ENCODE results near the gene UGT1A5. TPM values are rescaled to one million over a fixed set of nuclear protein-coding genes. Genes with fewer than 3 reads are reported as not detected.

Gene UGT1A5
- total and polyA plus RNA-seq, 10 of the 15 experiments (the other 5 are each of a cell fraction or from before 2014, with no cell fraction given), result not detected

DNA sequence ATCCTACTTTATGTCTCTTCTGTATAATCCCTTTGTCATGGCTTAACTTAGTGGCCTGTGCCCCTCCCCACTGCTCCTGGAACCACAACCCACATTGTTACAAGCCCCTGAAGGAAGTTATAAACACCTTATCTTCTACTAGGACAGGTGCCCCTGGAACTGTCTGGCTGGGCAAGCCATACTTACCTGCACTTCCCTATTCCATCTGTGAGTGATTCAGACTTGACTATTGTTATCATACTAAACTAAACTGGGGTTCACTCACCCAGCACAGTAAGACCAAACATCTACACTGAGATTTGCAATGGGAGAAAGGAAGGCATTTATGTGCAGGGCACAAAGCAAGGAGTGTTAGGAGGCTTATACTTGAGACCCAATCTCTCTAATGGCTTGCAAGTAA is 23.7 kb upstream of the UGT1A5 start (continued):
- TF ChIP-seq, protein P1, sequence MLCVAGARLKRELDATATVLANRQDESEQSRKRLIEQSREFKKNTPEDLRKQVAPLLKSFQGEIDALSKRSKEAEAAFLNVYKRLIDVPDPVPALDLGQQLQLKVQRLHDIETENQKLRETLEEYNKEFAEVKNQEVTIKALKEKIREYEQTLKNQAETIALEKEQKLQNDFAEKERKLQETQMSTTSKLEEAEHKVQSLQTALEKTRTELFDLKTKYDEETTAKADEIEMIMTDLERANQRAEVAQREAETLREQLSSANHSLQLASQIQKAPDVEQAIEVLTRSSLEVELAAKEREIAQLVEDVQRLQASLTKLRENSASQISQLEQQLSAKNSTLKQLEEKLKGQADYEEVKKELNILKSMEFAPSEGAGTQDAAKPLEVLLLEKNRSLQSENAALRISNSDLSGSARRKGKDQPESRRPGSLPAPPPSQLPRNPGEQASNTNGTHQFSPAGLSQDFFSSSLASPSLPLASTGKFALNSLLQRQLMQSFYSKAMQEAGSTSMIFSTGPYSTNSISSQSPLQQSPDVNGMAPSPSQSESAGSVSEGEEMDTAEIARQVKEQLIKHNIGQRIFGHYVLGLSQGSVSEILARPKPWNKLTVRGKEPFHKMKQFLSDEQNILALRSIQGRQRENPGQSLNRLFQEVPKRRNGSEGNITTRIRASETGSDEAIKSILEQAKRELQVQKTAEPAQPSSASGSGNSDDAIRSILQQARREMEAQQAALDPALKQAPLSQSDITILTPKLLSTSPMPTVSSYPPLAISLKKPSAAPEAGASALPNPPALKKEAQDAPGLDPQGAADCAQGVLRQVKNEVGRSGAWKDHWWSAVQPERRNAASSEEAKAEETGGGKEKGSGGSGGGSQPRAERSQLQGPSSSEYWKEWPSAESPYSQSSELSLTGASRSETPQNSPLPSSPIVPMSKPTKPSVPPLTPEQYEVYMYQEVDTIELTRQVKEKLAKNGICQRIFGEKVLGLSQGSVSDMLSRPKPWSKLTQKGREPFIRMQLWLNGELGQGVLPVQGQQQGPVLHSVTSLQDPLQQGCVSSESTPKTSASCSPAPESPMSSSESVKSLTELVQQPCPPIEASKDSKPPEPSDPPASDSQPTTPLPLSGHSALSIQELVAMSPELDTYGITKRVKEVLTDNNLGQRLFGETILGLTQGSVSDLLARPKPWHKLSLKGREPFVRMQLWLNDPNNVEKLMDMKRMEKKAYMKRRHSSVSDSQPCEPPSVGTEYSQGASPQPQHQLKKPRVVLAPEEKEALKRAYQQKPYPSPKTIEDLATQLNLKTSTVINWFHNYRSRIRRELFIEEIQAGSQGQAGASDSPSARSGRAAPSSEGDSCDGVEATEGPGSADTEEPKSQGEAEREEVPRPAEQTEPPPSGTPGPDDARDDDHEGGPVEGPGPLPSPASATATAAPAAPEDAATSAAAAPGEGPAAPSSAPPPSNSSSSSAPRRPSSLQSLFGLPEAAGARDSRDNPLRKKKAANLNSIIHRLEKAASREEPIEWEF (IDR thresholded peaks at IDR 0.05; ENCODE audit: insufficient replicate concordance, low read depth, low read length), result no peak
- TF ChIP-seq POU2F2 (IDR thresholded peaks at IDR 0.05; ENCODE audit: borderline replicate concordance, low read depth, low read length) (no peak), MEF2A (IDR thresholded peaks at IDR 0.05; ENCODE audit: insufficient read depth, low read depth, low read length) (no peak), ZSCAN29 (IDR thresholded peaks at IDR 0.05) (no peak)

DNA sequence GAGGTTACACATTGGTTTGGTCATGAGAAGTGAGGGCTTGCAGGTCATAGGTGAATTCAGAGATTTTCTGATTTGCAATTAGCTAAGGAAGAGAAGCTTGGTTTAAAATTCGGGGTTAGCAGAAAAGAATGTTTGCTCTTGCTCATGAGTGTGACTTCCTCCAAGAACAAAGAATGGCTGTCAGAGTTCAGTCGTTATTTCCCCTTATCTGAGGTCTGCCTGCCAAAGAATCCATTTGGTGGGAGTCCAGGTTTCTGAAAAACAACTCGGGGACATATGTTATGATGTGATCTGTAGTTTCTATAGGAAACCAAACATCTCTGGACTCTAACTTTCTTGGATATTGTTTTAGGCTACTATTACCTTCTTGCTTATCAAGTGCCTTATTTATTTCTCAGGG is 23.2 kb upstream of the UGT1A5 start:
- FAIRE-seq (no peak), DNase-seq (ENCODE audit: low read depth, low spot score) (no peak), ATAC-seq (no peak)
- no peak overlapping the region for H3K4me2 ChIP-seq (ENCODE audit: control insufficient read depth, insufficient read depth)
- no peak overlapping the region for H3K27ac ChIP-seq (ENCODE audit: control insufficient read depth, insufficient read depth)
- ChIA-PET SMC1A (ENCODE audit: uncharacterized antibody, unreplicated experiment) (no interaction called here), POLR2A (no interaction called here), CTCF (no interaction called here), RAD21 (ENCODE audit: unreplicated experiment) (no interaction called here)
- no peaks in the 10 kb centered on the region for H3K4me1 ChIP-seq (ENCODE audit: control insufficient read depth, insufficient read depth, low read length)
- intact Hi-C loops (cut with micrococcal nuclease; ENCODE audit: unreplicated experiment) (no loop called here), in situ Hi-C loops (cut with MboI) (no loop called here)
- TF ChIP-seq EGR1 (IDR thresholded peaks at IDR 0.05; ENCODE audit: borderline replicate concordance in 1 of 2, low read depth in 2 of 2, low read length in 2 of 2) (no peak), RCOR1 (conservative IDR thresholded peaks at IDR 0.05; ENCODE audit: low read depth, low read length) (no peak), PAX5 (IDR thresholded peaks at IDR 0.05; ENCODE audit: borderline replicate concordance, low read depth, low read length) (no peak), NBN (IDR thresholded peaks at IDR 0.05) (no peak), CBX3 (IDR thresholded peaks at IDR 0.05; ENCODE audit: borderline replicate concordance, low read depth) (no peak), NFXL1 (IDR thresholded peaks at IDR 0.05; ENCODE audit: borderline replicate concordance) (no peak)
- TF ChIP-seq, protein P2, sequence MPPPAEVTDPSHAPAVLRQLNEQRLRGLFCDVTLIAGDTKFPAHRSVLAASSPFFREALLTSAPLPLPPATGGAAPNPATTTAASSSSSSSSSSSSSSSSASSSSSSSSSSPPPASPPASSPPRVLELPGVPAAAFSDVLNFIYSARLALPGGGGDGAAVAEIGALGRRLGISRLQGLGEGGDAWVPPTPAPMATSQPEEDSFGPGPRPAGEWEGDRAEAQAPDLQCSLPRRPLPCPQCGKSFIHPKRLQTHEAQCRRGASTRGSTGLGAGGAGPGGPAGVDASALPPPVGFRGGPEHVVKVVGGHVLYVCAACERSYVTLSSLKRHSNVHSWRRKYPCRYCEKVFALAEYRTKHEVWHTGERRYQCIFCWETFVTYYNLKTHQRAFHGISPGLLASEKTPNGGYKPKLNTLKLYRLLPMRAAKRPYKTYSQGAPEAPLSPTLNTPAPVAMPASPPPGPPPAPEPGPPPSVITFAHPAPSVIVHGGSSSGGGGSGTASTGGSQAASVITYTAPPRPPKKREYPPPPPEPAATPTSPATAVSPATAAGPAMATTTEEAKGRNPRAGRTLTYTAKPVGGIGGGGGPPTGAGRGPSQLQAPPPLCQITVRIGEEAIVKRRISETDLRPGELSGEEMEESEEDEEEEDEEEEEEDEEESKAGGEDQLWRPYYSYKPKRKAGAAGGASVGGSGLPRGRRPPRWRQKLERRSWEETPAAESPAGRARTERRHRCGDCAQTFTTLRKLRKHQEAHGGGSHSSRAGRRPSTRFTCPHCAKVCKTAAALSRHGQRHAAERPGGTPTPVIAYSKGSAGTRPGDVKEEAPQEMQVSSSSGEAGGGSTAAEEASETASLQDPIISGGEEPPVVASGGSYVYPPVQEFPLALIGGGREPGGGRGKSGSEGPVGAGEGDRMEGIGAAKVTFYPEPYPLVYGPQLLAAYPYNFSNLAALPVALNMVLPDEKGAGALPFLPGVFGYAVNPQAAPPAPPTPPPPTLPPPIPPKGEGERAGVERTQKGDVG (CRISPR knock-in tag; IDR thresholded peaks at IDR 0.05), result no peak
- TF ChIP-seq, protein P3, sequence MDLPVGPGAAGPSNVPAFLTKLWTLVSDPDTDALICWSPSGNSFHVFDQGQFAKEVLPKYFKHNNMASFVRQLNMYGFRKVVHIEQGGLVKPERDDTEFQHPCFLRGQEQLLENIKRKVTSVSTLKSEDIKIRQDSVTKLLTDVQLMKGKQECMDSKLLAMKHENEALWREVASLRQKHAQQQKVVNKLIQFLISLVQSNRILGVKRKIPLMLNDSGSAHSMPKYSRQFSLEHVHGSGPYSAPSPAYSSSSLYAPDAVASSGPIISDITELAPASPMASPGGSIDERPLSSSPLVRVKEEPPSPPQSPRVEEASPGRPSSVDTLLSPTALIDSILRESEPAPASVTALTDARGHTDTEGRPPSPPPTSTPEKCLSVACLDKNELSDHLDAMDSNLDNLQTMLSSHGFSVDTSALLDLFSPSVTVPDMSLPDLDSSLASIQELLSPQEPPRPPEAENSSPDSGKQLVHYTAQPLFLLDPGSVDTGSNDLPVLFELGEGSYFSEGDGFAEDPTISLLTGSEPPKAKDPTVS (IDR thresholded peaks at IDR 0.05; ENCODE audit: low read depth, low read length), result no peak
- H3K9me3 ChIP-seq (replicated peaks; ENCODE audit: control insufficient read depth, insufficient read depth, low read length), result no peaks in the 10 kb centered on the region
- no peaks in the 10 kb centered on the region for H4K20me1 ChIP-seq (ENCODE audit: control insufficient read depth, insufficient read depth)
- H3K27me3 ChIP-seq (replicated peaks in 1 of 2; ENCODE audit: control insufficient read depth in 2 of 2, insufficient read depth in 2 of 2, low read length in 1 of 2), result peaks cover 0 to 3% of the 10 kb centered on the region in 2 experiments; a peak in 1 of 4 replicates
- 3% methylated on average over 3 of the region's 3 CpGs for WGBS (ENCODE audit: insufficient coverage, insufficient replicate concordance, low lambda C conversion rate, missing lambda C conversion rate)
- no TSS peak for BruUV-seq (replicated peaks)
- no peak overlapping the region for H3K9ac ChIP-seq (ENCODE audit: control insufficient read depth, insufficient read depth, low read length)
- no peaks in the 10 kb centered on the region for H3K79me2 ChIP-seq (ENCODE audit: control insufficient read depth, insufficient read depth, low read length)
- H3K4me3 ChIP-seq, result no peak overlapping the region
- no peaks in the 10 kb centered on the region for H3K36me3 ChIP-seq (ENCODE audit: control insufficient read depth in 2 of 2, insufficient read depth in 2 of 2, low read length in 1 of 2)
- H2AFZ ChIP-seq (ENCODE audit: control insufficient read depth, low read depth, low read length), result no peak overlapping the region

Measured in GM12878 (cell line).